Stimulated activated CD8-positive, alpha-beta memory T cell treated with anti-CD3 and anti-CD28 coated beads, Interleukin-2, amount 100 ng/mL, for 48 hours (primary cell): ENCODE data around the gene EXD3.

Source experiments
- DNase-seq, 2 donors: peaks; one replicate each; pipeline ENCODE4 v3.0.0-alpha.2; 2020; ENCODE audit warnings: low read depth in 2 of 2

EXD3 gene

GRCh38 chr9:137447722-137448601 is 25.0 kb upstream of the EXD3 start:
- DNase-seq, result no peak

DNA sequence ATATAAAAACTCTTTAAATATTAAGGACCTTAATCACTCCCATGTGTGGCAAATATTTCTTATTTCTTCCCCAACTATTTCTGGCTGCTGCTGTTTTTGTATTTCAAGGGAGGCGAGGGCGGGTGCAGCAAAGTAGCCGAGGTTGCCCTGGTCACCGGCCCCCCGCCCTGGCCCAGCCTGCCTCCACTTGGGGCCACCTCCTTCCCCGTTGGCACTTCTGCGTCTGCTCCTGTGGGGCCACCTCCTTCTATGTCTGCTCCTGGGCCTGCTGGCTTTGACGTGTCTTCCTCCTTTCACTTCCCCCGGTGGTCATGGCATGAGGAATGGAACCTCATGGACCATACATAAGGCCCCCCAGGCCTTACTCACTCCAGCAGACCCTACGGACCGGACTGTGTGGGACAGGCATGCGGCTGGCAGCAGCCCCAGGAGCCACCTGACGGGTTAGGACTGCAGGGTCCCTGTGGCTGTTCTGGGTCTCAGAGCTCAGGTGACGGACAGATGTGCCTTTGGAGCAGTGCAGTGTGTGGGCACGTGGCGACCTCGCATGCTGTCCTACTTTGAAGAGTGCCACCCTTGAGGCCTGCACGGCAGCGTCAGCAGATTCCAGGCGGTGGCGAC is 24.0 kb upstream of the EXD3 start:
- DNase-seq, result no peak

DNA sequence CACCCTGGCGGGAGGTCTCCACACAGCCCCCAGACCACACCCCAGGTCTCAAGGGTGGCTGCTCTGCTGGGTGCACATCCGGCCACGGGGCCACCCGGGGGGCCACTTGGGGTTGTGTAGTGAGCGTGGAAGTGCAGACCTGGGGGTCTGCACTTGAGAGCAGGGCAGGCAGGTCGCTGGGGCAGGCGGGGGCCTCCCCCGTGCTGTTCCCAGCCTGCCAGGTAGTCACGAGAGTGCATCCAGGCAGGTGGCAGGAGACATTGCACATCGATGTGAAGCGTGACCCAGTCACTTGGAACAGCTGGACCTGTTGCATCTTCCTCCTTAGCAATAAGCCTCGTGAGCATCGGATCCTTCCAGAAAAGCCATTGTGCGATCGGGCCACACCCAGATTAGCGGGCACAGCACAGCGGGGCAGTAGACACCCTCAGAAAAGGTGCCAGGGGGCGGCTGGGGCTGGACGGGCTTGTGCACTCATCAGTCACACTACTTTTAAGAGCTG is 23.0 kb upstream of the EXD3 start:
- DNase-seq, result no peak

DNA sequence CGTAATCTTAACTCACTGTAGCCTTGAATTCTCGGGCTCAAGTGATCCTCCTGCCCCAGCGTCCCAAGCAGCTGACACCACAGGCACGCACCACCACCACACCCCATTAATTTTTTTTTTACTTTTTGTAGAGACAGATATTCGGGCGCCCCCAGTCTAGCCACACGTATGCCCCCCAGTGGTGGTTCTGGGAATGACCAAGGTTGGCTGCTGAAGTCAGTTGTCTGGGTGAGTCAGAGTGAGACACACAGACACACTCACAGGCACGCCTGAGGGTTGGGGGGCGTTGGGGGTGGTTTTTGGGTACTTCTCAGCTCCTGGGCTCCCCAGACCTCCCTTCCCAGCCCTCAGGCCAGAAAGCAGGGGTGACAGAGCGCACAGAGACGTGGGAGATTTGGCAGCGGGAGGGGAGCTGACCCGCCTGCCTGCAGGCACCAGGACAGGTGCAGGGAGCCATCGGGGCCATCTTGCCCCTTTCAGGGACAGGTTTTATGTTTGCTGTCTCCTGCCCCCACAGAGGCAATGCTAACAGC is 22.4 kb upstream of the EXD3 start:
- DNase-seq, result peak; percentile 64 to 80

- no peak for DNase-seq
Observed at GRCh38 chr9:137444106-137444790, 21.3 kb upstream of the EXD3 start.

- DNase-seq, result no peak
Observed at GRCh38 chr9:137441935-137442321, 19.0 kb upstream of the EXD3 start.

GRCh38 chr9:137441289-137441934 is 18.4 kb upstream of the EXD3 start, which contains the start of gene ENTPD8:
Gene ENTPD8, minus strand, starts transcription at chr9:137441357. Its CDS starts 3,072 bp downstream, at chr9:137438285.
- no peak for DNase-seq

DNA sequence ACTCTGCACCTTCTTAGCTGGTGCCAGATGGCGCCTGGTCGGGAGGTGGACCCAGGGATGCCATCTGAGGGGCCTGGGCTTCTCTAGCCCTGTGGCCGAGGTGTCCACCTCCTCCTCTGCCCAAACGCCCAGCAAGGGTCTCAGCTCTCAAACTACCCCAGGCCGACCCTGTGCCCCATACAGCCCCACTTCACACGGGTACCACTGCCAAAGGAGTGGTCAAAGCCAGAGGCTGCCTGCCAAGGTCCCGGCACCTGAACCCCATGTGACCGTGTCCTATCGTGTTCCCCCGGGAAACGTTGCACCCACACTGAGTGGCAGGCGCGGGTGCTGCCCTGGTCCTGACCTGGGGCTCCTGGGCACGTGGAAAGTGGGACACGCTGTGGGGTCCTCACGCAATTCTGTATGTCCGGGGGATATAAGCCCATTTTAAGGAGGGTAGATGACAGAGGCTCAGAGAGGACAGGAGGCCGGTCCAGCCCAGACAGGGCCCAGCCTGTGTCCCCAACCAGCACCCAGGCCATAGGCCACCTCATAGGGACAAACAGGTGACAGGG is 16.3 kb upstream of the EXD3 start:
- DNase-seq, result no peak

GRCh38 chr9:137438591-137439157 is 15.7 kb upstream of the EXD3 start:
- DNase-seq, result no peak

DNA sequence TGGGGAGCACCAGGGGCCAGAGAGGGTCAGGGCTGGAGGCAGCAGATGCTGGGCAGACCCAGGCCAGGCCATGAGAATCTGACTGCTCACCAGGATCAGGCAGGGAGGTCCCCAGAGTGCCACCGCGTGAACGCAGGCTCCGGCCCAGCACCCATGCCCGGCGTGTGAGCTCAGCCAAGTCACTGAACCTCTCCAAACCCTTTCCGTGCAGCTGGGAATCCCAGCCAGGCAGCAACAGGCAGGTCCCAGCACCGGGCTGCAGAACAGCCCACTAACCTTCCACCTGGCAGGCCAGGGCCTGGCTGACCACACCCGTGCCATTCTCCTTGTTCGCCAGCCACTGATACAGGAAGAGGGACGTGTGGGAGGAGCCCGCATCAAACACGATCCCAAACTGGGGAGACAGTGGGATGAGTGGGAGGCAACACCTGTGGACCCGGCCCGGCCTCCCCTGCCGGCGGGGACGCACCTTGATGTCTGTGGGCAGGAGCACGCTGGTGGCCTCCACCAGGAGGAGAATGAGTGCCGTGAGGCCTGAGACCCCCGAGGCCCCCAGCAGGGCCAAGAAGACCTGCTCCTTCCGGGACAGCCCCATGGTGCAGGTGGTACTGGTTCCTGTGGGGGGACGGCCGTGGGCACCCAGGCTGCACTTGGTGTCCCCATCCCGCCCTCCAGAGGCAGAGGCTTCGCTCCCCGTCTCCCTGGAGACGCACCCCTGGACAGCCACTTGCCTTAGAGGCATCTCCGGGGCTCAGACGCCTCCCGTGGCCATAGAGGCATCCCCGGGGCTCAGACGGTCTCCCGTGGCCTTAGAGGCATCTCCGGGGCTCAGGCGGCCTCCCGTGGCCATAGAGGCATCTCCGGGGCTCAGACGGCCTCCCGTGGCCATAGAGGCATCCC is 15.0 kb upstream of the EXD3 start:
- no peak for DNase-seq

DNA sequence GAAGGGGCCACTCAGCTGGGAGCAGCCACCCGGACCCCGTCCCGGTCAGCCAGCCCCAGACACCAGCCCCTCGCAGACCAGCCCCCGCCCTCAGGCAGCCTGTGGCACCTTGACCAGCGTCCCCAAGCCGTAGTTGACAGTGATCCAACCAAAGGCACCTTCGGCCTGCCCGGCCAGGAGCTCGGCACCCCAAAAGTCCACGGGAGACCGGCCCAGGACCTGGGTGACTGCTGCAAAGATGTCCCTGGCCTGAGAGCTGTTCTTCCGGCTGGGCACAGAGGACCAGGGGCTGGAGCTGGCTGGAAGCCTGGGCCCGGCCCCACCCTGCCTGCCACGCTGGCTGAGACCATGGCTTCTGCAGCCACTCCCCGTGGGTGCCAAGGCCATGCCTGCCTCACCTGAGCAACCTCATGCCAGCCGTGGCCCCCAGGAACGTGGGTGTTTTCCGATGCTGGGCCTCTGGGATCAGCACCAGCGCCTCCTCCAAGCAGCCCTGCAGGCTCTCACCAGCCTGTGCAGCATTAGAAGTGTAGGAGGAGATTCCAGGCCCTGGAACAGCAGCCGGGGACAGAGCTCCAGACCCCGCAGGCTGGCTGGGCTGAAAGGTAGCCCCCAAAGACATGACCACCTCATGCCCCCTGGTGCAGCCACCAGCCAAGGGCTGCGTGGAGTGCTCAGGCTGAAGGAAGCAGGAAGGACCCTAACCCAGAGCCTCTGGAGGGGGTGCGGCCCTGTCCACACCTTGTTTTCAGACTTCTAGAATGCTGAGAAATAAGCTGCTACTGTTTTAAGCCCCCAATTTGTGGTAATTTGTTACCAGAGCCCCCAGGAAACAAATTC is 14.0 kb upstream of the EXD3 start:
- DNase-seq, result no peak

GRCh38 chr9:137435980-137436760 is 13.2 kb upstream of the EXD3 start:
- DNase-seq, result no peak

DNA sequence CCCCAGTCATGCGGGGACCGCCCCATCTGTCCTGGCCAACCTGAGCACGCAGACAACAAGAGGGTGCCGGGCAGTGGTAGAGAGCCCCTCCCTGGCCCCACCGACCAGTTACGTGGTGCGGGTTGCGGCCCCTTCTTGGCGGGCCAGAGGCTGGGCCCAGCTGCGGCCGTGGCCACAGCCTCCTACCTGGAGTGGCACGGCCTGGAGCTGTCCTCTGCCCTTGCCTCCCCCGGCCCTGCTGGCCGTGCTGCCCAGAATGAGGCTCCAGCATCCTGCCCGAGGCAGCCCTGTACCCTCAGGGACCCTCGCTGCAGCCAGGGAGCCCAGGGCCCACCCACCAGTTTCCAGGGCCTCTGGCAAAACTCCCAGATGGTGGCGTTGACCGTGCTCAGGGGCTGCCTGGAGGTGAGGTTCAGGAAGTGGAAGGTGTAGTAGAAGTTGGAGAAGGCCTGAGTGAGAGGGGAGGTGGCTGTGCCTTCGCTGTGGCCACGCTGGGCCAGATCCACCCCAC is 12.5 kb upstream of the EXD3 start:
- no peak for DNase-seq

DNA sequence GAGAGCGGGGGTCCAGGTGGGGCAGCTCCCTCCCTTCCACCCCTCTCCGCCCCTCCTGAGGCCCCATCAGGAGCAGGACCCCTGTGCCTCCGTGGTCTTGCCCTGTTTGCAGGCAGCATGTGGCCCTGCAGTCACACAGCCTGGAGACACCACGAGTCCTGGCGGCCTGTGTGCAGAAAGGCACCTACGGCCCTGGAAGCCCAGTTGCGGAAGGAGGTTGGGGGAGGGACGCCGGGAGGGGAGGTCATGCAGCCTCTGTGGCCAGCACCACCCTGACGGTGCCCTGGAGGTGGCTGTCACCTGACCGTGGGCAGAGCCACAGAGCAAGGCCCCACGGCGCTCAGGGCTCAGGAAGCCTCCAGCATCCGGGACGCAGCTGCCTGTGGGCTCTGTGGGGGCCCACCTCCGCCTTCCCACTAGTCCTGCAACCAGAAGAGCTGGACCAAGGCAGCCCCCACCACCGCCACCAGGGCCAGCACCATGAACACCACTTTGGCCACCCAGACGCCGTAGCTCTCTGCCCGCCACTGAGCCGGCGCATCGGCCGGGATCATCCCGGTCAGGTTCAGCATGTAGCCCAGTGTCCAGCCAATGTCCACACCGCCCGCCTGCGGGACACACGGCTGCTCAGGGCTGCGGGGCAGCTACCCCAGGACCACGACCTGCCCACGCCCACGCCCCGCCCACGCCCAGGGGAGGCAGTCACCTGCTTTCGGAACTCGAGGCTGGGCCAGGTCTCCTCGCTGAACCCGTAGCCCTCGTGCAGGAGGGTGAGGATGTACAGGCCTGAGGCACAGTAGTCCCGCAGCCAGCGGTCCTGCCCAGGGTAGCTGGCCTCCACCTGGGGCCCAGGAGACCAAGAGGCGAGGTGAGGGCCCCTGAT is 11.8 kb upstream of the EXD3 start:
- no peak for DNase-seq

DNA sequence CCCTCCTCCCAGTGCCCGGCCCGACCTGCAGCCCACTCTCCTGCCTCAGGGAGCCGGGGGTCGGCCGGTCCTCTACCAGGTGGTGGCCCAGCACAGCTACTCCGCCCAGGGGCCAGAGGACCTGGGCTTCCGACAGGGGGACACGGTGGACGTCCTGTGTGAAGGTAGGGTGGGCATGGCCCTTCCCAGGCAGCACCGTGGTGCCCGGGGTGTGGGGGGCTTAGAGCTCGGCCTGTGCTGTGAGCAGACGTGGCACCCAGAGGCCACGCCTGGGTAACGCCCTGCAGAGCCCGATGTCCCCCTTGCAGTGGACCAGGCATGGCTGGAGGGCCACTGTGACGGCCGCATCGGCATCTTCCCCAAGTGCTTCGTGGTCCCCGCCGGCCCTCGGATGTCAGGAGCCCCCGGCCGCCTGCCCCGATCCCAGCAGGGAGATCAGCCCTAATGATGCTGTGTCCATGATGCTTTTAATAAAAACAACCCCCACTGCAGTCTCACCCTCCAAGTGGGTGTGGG is 11.0 kb upstream of the EXD3 start:
- DNase-seq, result no peak

DNA sequence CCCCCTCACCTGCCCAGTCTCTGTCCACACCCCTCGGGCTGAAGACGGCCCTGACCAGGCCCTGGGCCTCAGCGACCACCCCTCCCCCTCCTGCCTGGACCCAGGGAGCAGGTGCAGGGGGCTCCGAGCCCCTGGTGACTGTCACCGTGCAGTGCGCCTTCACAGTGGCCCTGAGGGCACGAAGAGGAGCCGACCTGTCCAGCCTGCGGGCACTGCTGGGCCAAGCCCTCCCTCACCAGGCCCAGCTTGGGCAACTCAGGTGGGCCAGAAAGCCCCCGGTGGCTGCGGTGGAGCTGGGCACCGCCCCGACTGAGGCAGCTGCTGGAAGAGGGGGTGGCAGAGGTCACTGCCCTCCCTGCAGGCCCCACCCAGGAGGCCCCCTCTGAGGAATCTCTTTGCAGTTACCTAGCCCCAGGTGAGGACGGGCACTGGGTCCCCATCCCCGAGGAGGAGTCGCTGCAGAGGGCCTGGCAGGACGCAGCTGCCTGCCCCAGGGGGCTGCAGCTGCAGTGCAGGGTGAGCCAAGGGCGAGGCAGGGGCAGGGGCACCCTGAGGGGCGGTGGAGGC is 10.5 kb upstream of the EXD3 start:
- DNase-seq, result no peak
